ENCODE data around the gene AQP12B. TPM values are rescaled to one million over a fixed set of nuclear protein-coding genes. Genes with fewer than 3 reads are reported as not detected.

AQP12B gene
- total and polyA plus RNA-seq, 9 donors = 0.18 to 0.36 TPM; not detected in 7

- no peaks in the 10 kb centered on the region for H3K9me3 ChIP-seq
- H3K27me3 ChIP-seq = no peaks in the 10 kb centered on the region
- intact Hi-C loops (cut with DNase I) = no loop called here
- no peaks in the 10 kb centered on the region for H3K36me3 ChIP-seq
- no peak overlapping the region for H3K27ac ChIP-seq
- TF ChIP-seq POLR2A (IDR thresholded peaks at IDR 0.05) = no peak
- TF ChIP-seq CTCF (IDR thresholded peaks at IDR 0.05) = no peak
- TF ChIP-seq EP300 (IDR thresholded peaks at IDR 0.05) = no peak
- H3K4me1 ChIP-seq (ENCODE audit: insufficient read depth) = no peaks in the 10 kb centered on the region
- peak in 3 of 5 donors; percentile 7 to 27 (median 14) for DNase-seq
- H3K4me3 ChIP-seq = no peak overlapping the region
- 58 to 66% (median 58%) methylated on average over 20 to 21 of the region's 21 CpGs for WGBS, 3 donors
These were observed 56.0 kb downstream of the AQP12B start for GRCh38 chr2:240626531-240627300.

Small RNAs within 50 kb of the gene (small RNA-seq; reads per million reads assigned to genes)
- not detected for gene AC011298.3

Other genes with a start within 250 kb of the AQP12B start
- gene GPC1, start 247.2 kb downstream of the AQP12B start, total RNA-seq = 100 to 1,000 TPM in 1 of 7 donors, 10 to 100 TPM in 6; 27.2 to 149 (median 73.3) TPM
- 10 to 100 TPM in 1 of 2 donors, 1 to 10 TPM in 1; 2.9 to 63.3 TPM for gene GPC1, start 247.2 kb downstream of the AQP12B start, polyA plus RNA-seq
- 10 to 100 TPM; 13.7 to 24.2 (median 21.6) TPM for gene ANKMY1, start 124.9 kb downstream of the AQP12B start, total RNA-seq
- gene ANKMY1, start 124.9 kb downstream of the AQP12B start, polyA plus RNA-seq = 10 to 100 TPM; 11.5 to 13.8 TPM
- 1 to 10 TPM; 2.7 to 9.9 (median 4.3) TPM for gene DUSP28, start 122.5 kb downstream of the AQP12B start, total RNA-seq
- 1 to 10 TPM; 4.0 to 5.3 TPM for gene DUSP28, start 122.5 kb downstream of the AQP12B start, polyA plus RNA-seq
- 10 to 100 TPM; 15.1 to 25.2 (median 23.2) TPM for gene RNPEPL1, start 114.4 kb downstream of the AQP12B start, total RNA-seq
- gene RNPEPL1, start 114.4 kb downstream of the AQP12B start, polyA plus RNA-seq = 10 to 100 TPM in 1 of 2 donors, 1 to 10 TPM in 1; 3.5 to 27.3 TPM
- gene CAPN10, start 96.2 kb downstream of the AQP12B start, total RNA-seq = 10 to 100 TPM; 15.5 to 34.3 (median 26.8) TPM
- 10 to 100 TPM in 1 of 2 donors, 1 to 10 TPM in 1; 2.2 to 21.7 TPM for gene CAPN10, start 96.2 kb downstream of the AQP12B start, polyA plus RNA-seq
- 1 to 10 TPM; 2.1 to 4.2 (median 2.5) TPM for gene GPR35, start 57.4 kb downstream of the AQP12B start, total RNA-seq
- gene GPR35, start 57.4 kb downstream of the AQP12B start, polyA plus RNA-seq = 1 to 10 TPM in 1 of 2 donors, under 1 TPM in 1; 0.27 to 2.2 TPM
- not detected for gene AQP12A, start 9.0 kb upstream of the AQP12B start, total RNA-seq
- not detected for gene AQP12A, start 9.0 kb upstream of the AQP12B start, polyA plus RNA-seq
- 1 to 10 TPM in 6 of 7 donors, under 1 TPM in 1; 0.48 to 4.4 (median 1.7) TPM for gene KIF1A, start 137.3 kb upstream of the AQP12B start, total RNA-seq
- gene KIF1A, start 137.3 kb upstream of the AQP12B start, polyA plus RNA-seq = under 1 TPM; 0.85 to 0.93 TPM
- gene AGXT, start 185.9 kb upstream of the AQP12B start, total RNA-seq = under 1 TPM in 2 of 7 donors, not detected in 5; 0.25 to 0.79 TPM
- under 1 TPM in 1 of 2 donors, not detected in 1; 0.04 TPM for gene AGXT, start 185.9 kb upstream of the AQP12B start, polyA plus RNA-seq
- gene MAB21L4, start 213.3 kb upstream of the AQP12B start, total RNA-seq = under 1 TPM in 4 of 7 donors, not detected in 3; 0.12 to 0.48 (median 0.34) TPM
- under 1 TPM in 1 of 2 donors, not detected in 1; 0.04 TPM for gene MAB21L4, start 213.3 kb upstream of the AQP12B start, polyA plus RNA-seq
- gene CROCC2, start 223.5 kb upstream of the AQP12B start, total RNA-seq = 1 to 10 TPM in 5 of 7 donors, under 1 TPM in 2; 0.15 to 6.1 (median 1.6) TPM
- under 1 TPM in 1 of 2 donors, not detected in 1; 0.18 TPM for gene CROCC2, start 223.5 kb upstream of the AQP12B start, polyA plus RNA-seq

All from ovary (tissue), 9 donors.